GM12864 (cell line): ENCODE data around the gene CDH8.

ENCODE experiments used
- DNase-seq: peaks from one replicate; pipeline ENCODE4 v3.0.0-alpha.2; 2011; ENCODE audit warnings: low read depth
- H3K4me3 ChIP-seq: 2 replicates; pipeline ENCODE4 v1.5.1; 2011; ENCODE audit warnings: mild to moderate bottlenecking, low read depth, low read length, control low read depth
- TF ChIP-seq, protein P1 (sequence below): IDR thresholded peaks from 2 replicates; pipeline ENCODE4 v1.5.1; 2011; ENCODE audit warnings: low read depth, mild to moderate bottlenecking, moderate library complexity, low read length, control low read depth, inconsistent platforms; ENCODE audit errors: missing control alignments

CDH8 gene

DNA sequence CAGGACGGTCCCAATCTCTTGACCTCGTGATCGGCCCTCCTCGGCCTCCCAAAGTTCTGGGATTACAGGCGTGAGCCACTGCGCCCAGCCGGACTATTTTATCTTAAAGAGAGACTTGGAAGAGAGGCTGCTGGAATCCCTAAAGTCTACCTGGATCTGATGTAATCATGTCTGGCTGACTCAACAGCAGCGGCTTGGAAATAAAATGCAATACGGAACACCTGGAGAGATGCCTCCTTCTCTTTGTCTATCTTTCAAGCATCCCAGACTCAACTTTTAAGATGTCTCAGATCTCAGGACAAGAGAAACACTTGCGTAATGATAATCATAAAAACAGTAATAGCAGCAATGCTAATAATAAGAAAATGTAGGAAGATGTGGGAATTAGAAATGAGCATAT, 95.6 kb downstream of the CDH8 start:
- TF ChIP-seq, protein P1, sequence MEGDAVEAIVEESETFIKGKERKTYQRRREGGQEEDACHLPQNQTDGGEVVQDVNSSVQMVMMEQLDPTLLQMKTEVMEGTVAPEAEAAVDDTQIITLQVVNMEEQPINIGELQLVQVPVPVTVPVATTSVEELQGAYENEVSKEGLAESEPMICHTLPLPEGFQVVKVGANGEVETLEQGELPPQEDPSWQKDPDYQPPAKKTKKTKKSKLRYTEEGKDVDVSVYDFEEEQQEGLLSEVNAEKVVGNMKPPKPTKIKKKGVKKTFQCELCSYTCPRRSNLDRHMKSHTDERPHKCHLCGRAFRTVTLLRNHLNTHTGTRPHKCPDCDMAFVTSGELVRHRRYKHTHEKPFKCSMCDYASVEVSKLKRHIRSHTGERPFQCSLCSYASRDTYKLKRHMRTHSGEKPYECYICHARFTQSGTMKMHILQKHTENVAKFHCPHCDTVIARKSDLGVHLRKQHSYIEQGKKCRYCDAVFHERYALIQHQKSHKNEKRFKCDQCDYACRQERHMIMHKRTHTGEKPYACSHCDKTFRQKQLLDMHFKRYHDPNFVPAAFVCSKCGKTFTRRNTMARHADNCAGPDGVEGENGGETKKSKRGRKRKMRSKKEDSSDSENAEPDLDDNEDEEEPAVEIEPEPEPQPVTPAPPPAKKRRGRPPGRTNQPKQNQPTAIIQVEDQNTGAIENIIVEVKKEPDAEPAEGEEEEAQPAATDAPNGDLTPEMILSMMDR, result no peak
- no peak for DNase-seq
- H3K4me3 ChIP-seq, result no peak overlapping the region

DNA sequence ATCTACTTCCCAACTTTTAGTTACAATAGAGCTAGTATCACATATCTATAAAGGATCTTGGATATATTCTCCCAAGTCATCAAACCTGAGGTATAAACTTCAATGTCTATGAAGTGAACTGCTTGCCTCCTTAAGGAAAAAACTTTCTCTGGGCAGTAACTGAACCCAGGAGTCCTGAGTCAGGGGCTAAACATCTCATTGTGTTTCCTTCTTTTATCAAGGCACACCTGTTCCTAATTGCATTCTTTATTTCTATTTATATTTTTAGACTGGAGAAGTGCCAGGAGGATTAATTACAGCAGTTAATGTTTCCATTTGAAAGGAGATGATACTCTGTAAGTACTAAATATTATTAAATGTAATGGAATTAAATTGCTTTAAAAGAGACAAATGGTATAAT, 98.6 kb downstream of the CDH8 start:
- DNase-seq, result no peak
- TF ChIP-seq, protein P1, result no peak
- no peak overlapping the region for H3K4me3 ChIP-seq

DNA sequence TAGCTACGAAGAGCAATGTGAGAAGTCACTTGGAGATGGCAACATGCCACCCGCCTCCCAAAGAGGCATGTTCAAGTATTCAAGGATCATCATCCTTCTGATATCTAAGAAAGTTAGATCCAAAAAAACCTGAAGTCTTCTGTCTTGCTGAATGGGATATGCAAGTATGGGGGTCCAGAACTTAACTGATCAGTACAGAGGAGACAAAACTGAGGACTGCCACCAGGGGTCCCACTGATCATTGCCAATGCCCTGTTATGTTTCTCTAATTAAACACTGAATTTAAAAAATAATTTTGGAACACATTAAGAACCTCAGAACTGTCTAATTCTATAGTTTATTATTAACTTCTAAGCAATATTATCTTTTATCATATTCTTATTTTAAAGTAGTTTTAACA, 99.7 kb downstream of the CDH8 start:
- TF ChIP-seq, protein P1, result no peak
- DNase-seq, result no peak
- H3K4me3 ChIP-seq, result no peak overlapping the region

DNA sequence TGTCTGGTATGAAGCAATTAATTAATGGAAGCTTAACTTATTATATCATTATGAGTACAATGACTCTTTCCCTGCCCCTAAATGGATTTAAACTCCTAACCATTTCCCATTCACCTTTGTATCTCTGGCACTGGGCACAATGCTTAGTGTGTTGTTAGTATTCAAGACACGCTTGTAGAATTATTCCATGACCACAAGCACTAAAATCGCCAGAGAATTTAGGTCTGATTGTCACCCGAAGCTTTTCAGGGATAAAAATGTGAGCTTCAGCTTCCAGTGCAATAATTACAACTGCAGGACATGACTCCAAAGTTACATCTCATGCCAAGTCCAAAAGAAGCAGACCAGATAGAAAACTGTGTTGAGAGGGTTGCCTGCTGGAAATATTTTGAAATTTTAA, 101.6 kb downstream of the CDH8 start:
- TF ChIP-seq, protein P1, result no peak
- DNase-seq, result no peak
- no peak overlapping the region for H3K4me3 ChIP-seq

DNA sequence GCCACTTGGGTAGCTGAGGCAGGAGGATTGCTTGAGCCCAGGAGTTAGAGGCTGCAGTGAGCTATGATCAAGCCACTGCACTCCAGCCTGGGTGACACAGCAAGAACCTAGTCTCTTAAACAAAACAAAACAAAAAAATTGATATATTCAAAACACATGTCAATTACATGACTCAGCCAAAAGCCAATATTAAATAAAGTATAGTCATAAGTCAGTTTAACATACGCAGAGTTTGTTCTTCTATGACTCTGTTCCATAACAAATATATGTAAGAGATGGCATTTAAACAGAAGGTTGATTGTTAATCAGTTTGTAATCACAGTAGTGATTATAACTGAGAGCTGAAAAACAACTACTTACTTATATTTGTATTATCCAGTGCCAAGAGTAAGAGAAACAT, 106.5 kb downstream of the CDH8 start:
- TF ChIP-seq, protein P1, result no peak
- H3K4me3 ChIP-seq, result no peak overlapping the region
- no peak for DNase-seq

DNA sequence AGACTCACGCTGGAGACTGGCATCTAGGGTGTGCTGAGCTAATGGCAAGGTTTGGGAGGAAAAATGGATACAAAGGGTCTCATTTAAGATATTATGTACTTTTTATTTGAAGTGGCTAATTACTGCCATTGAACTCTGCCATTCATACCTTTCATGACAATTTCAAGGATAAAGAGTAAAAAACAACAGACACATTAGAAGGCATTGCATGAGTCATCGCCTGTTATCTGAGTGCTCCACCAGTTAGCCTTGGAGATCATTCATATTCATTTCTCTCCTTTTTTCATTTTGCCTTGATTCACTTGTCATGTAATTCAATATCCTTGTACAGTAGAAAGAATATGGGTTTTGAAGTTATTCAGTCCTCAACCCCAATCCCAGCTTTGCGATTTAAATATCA, 109.5 kb downstream of the CDH8 start:
- no peak for DNase-seq
- TF ChIP-seq, protein P1, result no peak
- no peak overlapping the region for H3K4me3 ChIP-seq

DNA sequence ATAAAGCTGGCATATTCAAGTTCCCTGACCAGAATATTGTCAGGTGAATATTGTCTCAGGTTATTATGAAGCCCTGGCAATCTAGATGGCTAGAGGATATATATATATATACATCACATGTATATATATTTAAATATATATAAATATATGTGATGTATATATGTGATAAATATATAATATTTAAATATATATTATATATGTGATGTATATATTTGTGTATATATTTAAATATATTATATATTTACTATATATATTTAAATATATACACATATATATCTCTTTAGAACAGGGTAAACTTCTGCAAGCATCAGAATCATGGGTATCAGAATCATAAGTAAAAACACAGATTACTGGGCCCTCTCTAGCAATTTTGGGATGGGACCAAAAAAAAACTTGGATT, 112.6 kb downstream of the CDH8 start:
- H3K4me3 ChIP-seq, result no peak overlapping the region
- TF ChIP-seq, protein P1, result no peak
- DNase-seq, result no peak
